Activated CD8-positive, alpha-beta memory T cell treated with anti-CD3 and anti-CD28 coated beads for 4 hours (primary cell): Measurements from ENCODE around the gene SLCO2B1.

Experiments
- DNase-seq, 2 donors: peaks; one replicate each; pipeline ENCODE4 v3.0.0-alpha.2; 2020; ENCODE audit warnings: low read depth in 2 of 2

Gene SLCO2B1

DNA sequence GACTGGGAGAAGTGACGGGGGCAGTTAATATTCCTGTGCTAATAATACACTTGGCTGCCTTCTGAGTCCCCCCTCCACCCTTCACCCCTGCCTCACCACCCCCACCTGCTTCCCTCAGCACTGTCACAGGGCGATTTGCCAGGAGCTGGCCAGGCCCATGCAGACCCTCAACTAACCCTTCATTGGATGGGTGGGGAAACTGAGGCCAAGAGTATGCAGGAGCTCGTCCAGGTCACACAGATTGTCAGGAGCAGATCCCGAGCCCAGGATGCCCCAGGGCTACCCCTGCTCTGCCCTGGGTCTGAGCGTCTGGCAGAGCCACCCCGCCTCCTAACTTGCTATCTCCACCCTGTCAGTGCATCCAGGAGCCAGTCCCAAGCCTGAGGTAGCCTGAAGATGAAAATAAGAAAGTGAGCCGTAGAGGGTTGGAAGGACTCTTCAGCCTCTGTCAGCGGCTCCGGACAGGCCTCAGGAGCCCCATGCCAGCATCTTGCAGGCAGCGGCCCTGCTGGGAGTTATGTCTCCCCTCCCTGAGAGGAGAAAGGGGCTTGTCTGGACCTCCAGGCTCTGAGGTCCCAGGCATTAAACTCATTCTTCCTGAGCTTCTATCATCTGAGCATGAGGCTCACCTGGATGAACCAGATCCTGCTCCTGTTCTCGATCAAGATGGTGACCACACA is 95.9 kb downstream of the SLCO2B1 start:
- DNase-seq = no peak

DNA sequence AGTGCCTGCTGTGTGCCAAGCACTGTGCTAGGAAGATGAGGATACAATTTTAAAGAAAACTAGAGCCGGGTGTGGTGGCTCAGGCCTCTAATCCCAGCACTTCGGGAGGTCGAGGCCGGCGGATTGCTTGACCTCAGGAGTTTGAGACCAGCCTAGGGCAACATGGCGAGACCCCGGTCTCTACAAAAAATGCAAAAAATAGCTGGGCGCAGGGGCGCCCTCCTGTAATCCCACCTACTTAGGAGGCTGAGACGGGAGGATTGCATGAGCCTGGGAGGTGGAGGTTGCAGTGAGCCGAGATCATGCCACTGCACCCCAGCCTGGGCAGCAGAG is 98.0 kb downstream of the SLCO2B1 start:
- no peak for DNase-seq

DNA sequence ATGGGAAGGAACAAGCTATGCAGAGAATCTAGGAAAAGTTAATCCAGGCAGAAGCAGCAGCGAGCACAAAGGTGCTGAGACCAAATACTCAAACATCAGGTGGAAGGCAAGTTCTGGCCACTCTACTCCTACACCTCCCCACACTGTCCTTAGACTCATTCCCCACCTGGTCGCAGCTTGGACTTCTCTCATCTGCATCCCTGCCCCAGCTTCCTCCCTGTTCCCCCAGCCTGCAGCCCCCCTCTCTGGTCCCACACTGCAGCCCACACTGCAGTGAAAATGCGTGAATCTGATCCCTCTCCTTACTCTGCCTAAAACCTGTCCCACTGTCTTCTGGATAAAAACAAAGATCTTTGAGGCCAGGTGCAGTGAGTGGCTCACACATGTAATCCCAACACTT is 98.8 kb downstream of the SLCO2B1 start:
- DNase-seq = no peak

DNA sequence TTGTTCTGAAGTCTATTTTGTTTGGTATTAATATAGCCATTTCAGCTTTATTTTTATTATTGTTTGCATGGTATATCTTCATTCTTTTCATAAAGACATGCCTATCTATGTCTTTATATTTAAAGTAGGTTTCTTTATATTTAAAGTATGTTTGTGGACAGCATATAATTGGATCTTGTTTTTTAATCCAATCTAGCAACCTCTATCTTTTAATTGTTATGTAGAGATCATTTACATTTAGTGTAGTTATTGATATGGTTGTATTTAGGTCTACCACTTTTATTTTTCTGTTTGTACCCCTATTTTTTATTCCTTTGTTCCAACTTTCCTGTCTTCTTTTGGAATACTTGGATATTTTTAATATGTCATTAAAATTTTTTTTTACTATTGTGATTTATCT is 103.4 kb downstream of the SLCO2B1 start:
- DNase-seq = no peak
